Adipose tissue (tissue), 3 donors: ENCODE results near the gene OSBPL8. TPM values are rescaled to one million over a fixed set of nuclear protein-coding genes. Genes with fewer than 3 reads are reported as not detected.
"Not testable (repeated sequence)": the region's sequence is repeated elsewhere in the genome, so short reads cannot be mapped to it uniquely, and the experiment has no call there.

Experiments
- H3K27ac ChIP-seq: one replicate; pipeline ENCODE4 v1.5.1; 2013; ENCODE audit warnings: low read depth, low read length
- WGBS, 3 donors: extraction: QIAGEN DNeasy Blood & Tissue Kit; methylation state at CpG; one replicate each; pipeline ENCODE4 v1.1.7; 2013; 5-methylcytosine and 5-hydroxymethylcytosine counted together
- polyA plus RNA-seq, 3 donors: library from polyadenylated mRNA; stranded (reverse); fragments of 200-250 nt; gene quantifications; one replicate each; pipeline ENCODE4 v1.2.3, GENCODE V29; 2013
- donor health status: healthy with polysubstance abuse.
- donor health status: Bipolar disorder and iron deficiency.
- donor health status: healthy.

The OSBPL8 gene
- polyA plus RNA-seq, 3 donors: 5.9 to 18.7 (median 17.7) TPM

DNA sequence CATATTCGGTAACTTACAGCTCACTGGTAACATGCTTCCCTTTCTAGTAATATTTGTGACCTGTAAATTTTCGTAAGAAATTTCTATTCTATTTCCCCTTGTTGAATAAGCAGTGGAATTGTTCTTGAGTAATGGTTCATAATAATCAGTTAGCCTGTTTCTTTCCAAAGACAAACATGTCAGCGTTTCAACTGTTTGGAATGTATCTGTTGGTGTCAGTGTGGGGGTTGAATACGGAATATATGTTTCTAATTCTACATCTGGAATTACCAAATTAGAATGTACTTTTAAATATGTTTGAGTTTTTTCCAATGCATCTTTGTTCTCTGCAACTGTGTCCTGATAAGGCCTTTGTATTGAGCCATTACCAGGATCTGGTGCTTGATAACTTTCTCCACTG is 213.3 kb downstream of the OSBPL8 start:
- H3K27ac ChIP-seq: no peak overlapping the region
- WGBS, 3 donors: 77 to 86% (median 81%) methylated on average over 4 of the region's 4 CpGs

- 79 to 95% (median 85%) methylated on average over 1 of the region's 1 CpG for WGBS, 3 donors
- no peak overlapping the region for H3K27ac ChIP-seq
Measured at GRCh38 chr12:76345569-76345968, 214.0 kb downstream of the OSBPL8 start.

- WGBS, 3 donors: 84 to 93% (median 90%) methylated on average over 5 of the region's 5 CpGs
- H3K27ac ChIP-seq: no peak overlapping the region
Measured at GRCh38 chr12:76341436-76342030, 218.0 kb downstream of the OSBPL8 start.

- whole genome bisulfite sequencing, 3 donors: 75 to 83% (median 76%) methylated on average over 9 of the region's 9 CpGs
- H3K27ac ChIP-seq: no peak overlapping the region
Measured at GRCh38 chr12:76340680-76341435, 218.7 kb downstream of the OSBPL8 start.

- 75 to 88% (median 86%) methylated on average over 3 of the region's 3 CpGs for WGBS, 3 donors
- H3K27ac ChIP-seq: no peak overlapping the region
Measured at GRCh38 chr12:76337583-76337982, 222.0 kb downstream of the OSBPL8 start.

GRCh38 chr12:76332606-76333005 is 227.0 kb downstream of the OSBPL8 start:
- 15 to 55% (median 50%) methylated on average over 1 of the region's 1 CpG for WGBS, 3 donors
- no peak overlapping the region for H3K27ac ChIP-seq

GRCh38 chr12:76329606-76330005 is 230.0 kb downstream of the OSBPL8 start:
- no peak overlapping the region for H3K27ac ChIP-seq
- WGBS, 3 donors: 94 to 98% (median 97%) methylated on average over 5 of the region's 5 CpGs

- H3K27ac ChIP-seq: no peak overlapping the region
- 77 to 88% (median 84%) methylated on average over 2 of the region's 2 CpGs for WGBS, 3 donors
Measured at GRCh38 chr12:76329159-76329558, 230.4 kb downstream of the OSBPL8 start.

DNA sequence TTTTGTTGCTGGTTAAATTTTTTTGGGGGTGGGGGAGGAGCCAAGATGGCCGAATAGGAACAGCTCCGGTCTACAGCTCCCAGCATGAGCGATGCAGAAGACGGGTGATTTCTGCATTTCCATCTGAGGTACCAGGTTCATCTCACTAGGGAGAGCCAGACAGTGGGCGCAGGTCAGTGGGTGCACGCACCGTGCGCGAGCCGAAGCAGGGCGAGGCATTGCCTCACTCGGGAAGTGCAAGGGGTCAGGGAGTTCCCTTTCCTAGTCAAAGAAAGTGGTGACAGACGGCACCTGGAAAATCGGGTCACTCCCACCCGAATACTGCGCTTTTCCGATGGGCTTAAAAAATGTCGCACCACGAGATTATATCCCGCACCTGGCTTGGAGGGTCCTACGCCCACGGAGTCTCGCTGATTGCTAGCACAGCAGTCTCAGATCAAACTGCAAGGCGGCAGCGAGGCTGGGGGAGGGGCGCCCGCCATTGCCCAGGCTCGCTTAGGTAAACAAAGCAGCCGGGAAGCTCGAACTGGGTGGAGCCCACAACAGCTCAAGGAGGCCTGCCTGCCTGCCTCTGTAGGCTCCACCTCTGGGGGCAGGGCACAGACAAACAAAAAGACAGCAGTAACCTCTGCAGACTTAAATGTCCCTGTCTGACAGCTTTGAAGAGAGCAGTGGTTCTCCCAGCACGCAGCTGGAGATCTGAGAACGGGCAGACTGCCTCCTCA is 239.8 kb downstream of the OSBPL8 start:
- WGBS, 3 donors: 72 to 90% (median 81%) methylated on average over 23 to 30 of the region's 32 CpGs
- H3K27ac ChIP-seq: not testable (repeated sequence)

GRCh38 chr12:76318773-76319594 is 240.6 kb downstream of the OSBPL8 start:
- 87 to 93% (median 91%) methylated on average over 1 of the region's 1 CpG for WGBS, 3 donors

DNA sequence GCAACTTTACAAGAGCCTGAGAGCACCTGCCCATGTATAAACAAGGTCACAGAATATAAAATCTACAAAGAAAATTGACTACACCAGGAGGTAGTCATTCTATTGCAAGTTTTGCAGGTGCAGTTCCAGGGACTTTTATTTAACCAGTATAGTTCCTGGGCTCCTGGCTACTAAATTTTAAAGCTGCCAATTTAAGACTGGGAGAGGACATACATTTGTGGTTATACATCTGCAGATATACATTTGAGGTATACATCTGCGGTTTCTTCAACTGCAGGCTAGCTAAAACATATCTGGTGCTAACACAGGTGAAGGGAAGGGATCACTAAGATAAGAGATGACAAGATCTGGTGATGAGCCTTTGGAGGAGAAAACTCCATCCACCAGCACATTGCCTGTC is 241.6 kb downstream of the OSBPL8 start:
- 91 to 94% (median 93%) methylated on average over 1 of the region's 1 CpG for WGBS, 3 donors
- H3K27ac ChIP-seq: no peak overlapping the region

More at GRCh38 chr12:76318773-76319594, 240.6 kb downstream of the OSBPL8 start:
- no peak overlapping the region for H3K27ac ChIP-seq

DNA sequence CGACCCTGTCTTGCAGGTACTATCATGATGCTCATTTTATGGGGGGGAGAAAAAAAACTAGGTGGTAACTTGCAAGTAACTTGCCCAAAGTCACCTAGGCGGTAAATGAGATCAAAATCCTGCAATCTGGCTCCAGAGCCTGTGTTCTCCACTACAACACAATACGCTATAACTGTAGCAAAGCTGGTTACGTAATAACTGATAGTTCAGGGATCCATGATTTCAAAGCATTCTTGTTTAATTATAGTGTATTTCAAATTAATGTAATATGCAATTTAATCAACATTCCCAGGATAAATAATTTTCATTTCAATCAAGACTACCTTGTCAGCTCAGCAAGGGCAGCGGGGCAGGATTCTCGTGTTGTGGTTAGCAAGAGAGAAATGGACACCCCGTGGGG is 243.1 kb downstream of the OSBPL8 start:
- WGBS, 3 donors: 82 to 89% (median 89%) methylated on average over 7 of the region's 7 CpGs
- no peak overlapping the region for H3K27ac ChIP-seq

DNA sequence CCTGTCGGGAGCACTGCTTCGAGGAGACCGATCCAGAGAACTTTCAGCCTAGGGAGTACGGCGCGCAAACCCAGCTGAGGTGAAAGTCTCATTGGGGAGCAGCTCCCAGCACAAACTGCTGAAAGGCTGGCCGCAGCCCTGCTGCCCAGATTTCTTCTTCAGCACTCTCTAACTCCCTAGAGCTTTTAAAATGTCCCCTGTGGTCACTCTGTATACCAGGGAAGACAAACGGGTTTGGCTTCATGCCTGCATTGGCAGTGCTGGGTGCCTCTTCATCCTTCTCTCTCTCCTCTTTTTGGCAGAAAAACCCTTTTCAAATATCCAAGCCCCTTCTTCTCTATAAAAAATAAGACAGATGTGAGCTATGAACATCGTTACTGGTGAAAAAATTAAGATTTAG is 246.3 kb downstream of the OSBPL8 start:
- 67 to 75% (median 71%) methylated on average over 9 of the region's 9 CpGs for WGBS, 3 donors
- no peak overlapping the region for H3K27ac ChIP-seq

DNA sequence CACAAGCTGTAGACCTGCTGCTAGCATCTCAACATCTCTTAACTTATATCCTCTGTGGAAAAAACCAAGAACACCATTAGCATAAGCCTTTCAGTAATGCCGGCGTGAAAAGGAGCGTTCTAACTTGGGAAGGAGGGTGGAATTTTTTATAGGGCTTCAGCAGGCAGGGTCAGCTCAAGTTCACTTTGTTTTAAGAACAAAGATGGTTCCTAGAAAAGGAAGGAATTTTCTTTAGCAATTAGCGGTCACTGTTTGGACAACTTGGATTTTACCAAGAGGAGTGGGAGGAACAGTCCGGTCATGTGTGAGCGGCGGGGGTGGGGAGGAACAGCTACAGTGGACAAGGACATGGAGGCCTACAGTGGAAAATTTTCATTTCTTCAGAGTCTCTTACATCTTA is 247.3 kb downstream of the OSBPL8 start:
- 68 to 83% (median 80%) methylated on average over 7 of the region's 7 CpGs for WGBS, 3 donors
- no peak overlapping the region for H3K27ac ChIP-seq

GRCh38 chr12:76311796-76312195 is 247.8 kb downstream of the OSBPL8 start:
- WGBS, 3 donors: 74 to 91% (median 90%) methylated on average over 3 of the region's 3 CpGs

GRCh38 chr12:76310110-76310509 is 249.5 kb downstream of the OSBPL8 start:
- no peak overlapping the region for H3K27ac ChIP-seq

More at GRCh38 chr12:76311796-76312195, 247.8 kb downstream of the OSBPL8 start:
- no peak overlapping the region for H3K27ac ChIP-seq

DNA sequence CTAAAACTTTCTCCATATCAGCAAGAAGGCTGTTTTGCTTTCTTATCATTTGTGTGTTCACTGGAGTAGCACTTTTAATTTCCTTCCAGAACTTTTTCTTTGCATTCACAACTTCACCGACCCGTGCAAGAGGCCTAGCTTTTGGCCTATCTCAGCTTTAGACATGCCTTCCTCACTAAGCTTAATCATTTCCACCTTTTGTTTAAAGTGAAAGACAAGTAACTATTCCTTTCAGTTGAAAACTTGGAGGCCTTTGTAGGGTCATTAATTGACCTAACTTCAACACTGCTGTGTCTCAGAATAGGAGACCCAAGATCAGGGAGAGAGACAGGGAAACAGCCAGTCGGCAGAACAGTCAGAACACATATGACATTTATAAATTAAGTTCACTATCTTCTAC is 250.7 kb downstream of the OSBPL8 start:
- no peak overlapping the region for H3K27ac ChIP-seq
- WGBS, 3 donors: 39 to 49% (median 48%) methylated on average over 3 of the region's 3 CpGs

DNA sequence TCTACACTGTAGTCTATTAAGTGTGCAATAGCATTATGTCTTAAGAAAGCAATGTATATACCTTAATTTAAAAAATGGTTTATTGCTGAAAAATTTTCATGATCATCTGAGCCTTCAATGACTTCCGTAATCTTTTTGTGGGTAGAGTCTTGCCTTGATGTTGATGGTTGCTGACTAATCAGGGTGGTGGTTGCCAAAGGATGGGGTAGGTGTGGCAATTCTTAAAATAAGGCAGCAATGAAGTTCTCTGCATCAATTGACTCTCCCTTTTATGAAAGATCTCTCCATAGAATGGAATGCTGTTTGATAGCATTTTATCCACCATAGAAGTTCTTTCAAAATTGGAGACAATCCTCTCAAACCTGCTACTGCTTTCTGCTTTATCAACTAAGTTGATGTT is 252.5 kb downstream of the OSBPL8 start:
- H3K27ac ChIP-seq: no peak overlapping the region
- 94 to 100% (median 97%) methylated on average over 1 of the region's 1 CpG for WGBS, 3 donors
